KMS-11 (cell line): Measurements from ENCODE around the gene HTR1D.
"Not testable (repeated sequence)": the region's sequence is repeated elsewhere in the genome, so short reads cannot be mapped to it uniquely, and the experiment has no call there.

ENCODE experiments used
- H2AFZ ChIP-seq: fragments of 200-600 bp; sonication (generic); 2 replicates; pipeline ENCODE4 v1.6.1; 2016; ENCODE audit warnings: antibody characterized with exemption, mixed run types, low read depth
- H3K27ac ChIP-seq: fragments of 200-600 bp; sonication (generic); 2 replicates; pipeline ENCODE4 v1.6.1; 2016; ENCODE audit warnings: mild to moderate bottlenecking, mixed run types
- H3K27me3 ChIP-seq: fragments of 200-600 bp; sonication (generic); 2 replicates; pipeline ENCODE4 v1.6.1; 2017; ENCODE audit warnings: mild to moderate bottlenecking, low read depth, mixed run types, moderate library complexity; ENCODE audit not compliant: insufficient read depth
- H3K36me3 ChIP-seq: fragments of 200-600 bp; sonication (generic); 2 replicates; pipeline ENCODE4 v1.6.1; 2017; ENCODE audit warnings: mild to moderate bottlenecking, mixed run types; ENCODE audit not compliant: insufficient read depth
- H3K4me1 ChIP-seq: fragments of 200-600 bp; sonication (generic); 2 replicates; pipeline ENCODE4 v1.6.1; 2016; ENCODE audit warnings: mild to moderate bottlenecking, low read depth, mixed run types; ENCODE audit not compliant: poor library complexity, severe bottlenecking
- H3K4me2 ChIP-seq: fragments of 200-600 bp; sonication (generic); 2 replicates; pipeline ENCODE4 v1.7.0; 2016; ENCODE audit warnings: mild to moderate bottlenecking, mixed run types
- H3K4me3 ChIP-seq: fragments of 200-600 bp; sonication (generic); IDR thresholded peaks from 2 replicates; pipeline ENCODE4 v1.6.1; 2017; ENCODE audit warnings: low read depth, low read length, mixed read lengths; ENCODE audit not compliant: insufficient read depth
- H3K79me2 ChIP-seq: fragments of 200-600 bp; sonication (generic); 2 replicates; pipeline ENCODE4 v1.6.1; 2016; ENCODE audit warnings: low read depth, mixed run types; ENCODE audit not compliant: insufficient read depth
- H3K9ac ChIP-seq: fragments of 200-600 bp; sonication (generic); 2 replicates; pipeline ENCODE4 v1.6.1; 2016; ENCODE audit warnings: mild to moderate bottlenecking, mixed run types
- H4K20me1 ChIP-seq: fragments of 200-600 bp; sonication (generic); 2 replicates; pipeline ENCODE4 v1.6.1; 2016; ENCODE audit warnings: mild to moderate bottlenecking, mixed run types; ENCODE audit not compliant: insufficient read depth
- CTCF ChIP-seq: fragments of 200-600 bp; sonication (generic); conservative IDR thresholded peaks from 2 replicates; pipeline ENCODE4 v1.6.1; 2017; ENCODE audit warnings: low read depth, mild to moderate bottlenecking, antibody characterized with exemption, low read length, moderate library complexity, mixed read lengths

The HTR1D gene

GRCh38 chr1:23194119-23194984 lies 22.9 kb downstream of the HTR1D start:
- no peak for TF ChIP-seq CTCF
- H3K79me2 ChIP-seq = no peaks in the 10 kb centered on the region
- no peak overlapping the region for H3K4me2 ChIP-seq
- no peaks in the 10 kb centered on the region for H4K20me1 ChIP-seq
- H2AFZ ChIP-seq = no peak overlapping the region
- H3K36me3 ChIP-seq = no peaks in the 10 kb centered on the region
- H3K4me3 ChIP-seq = no peak overlapping the region
- H3K27ac ChIP-seq = no peak overlapping the region
- H3K9ac ChIP-seq = no peak overlapping the region
- no peaks in the 10 kb centered on the region for H3K4me1 ChIP-seq
- no peaks in the 10 kb centered on the region for H3K27me3 ChIP-seq

GRCh38 chr1:23193391-23194118 lies 23.7 kb downstream of the HTR1D start:
- Histone ChIP-seq H3K27ac (no peak overlapping the region), H3K79me2 (no peaks in the 10 kb centered on the region), H2AFZ (no peak overlapping the region), H3K36me3 (no peaks in the 10 kb centered on the region), H3K4me3 (no peak overlapping the region), H3K9ac (no peak overlapping the region), H3K27me3 (no peaks in the 10 kb centered on the region), H3K4me1 (no peaks in the 10 kb centered on the region), H4K20me1 (no peaks in the 10 kb centered on the region), H3K4me2 (no peak overlapping the region)
- no peak for TF ChIP-seq CTCF

GRCh38 chr1:23191199-23191598 lies 26.1 kb downstream of the HTR1D start:
- no peak overlapping the region for H3K4me2 ChIP-seq
- no peaks in the 10 kb centered on the region for H4K20me1 ChIP-seq
- H2AFZ ChIP-seq = no peak overlapping the region
- H3K27ac ChIP-seq = no peak overlapping the region
- TF ChIP-seq CTCF = no peak
- no peaks in the 10 kb centered on the region for H3K36me3 ChIP-seq
- H3K4me3 ChIP-seq = no peak overlapping the region
- H3K9ac ChIP-seq = no peak overlapping the region
- no peaks in the 10 kb centered on the region for H3K27me3 ChIP-seq
- H3K4me1 ChIP-seq = no peaks in the 10 kb centered on the region
- no peaks in the 10 kb centered on the region for H3K79me2 ChIP-seq

- H3K4me1 ChIP-seq, H4K20me1 ChIP-seq, H3K4me3 ChIP-seq, H3K79me2 ChIP-seq, H2AFZ ChIP-seq, H3K27me3 ChIP-seq, H3K36me3 ChIP-seq, H3K9ac ChIP-seq, H3K27ac ChIP-seq, H3K4me2 ChIP-seq: not testable (repeated sequence)
Measured at GRCh38 chr1:23188936-23189452, 28.3 kb downstream of the HTR1D start.
